NCI-H748 (cell line): ENCODE measurements around the gene MOV10.

Source experiments
- DNase-seq: peaks from one replicate; lab custom pipeline; 2025; ENCODE audit not compliant: unreplicated experiment; lab: John Stamatoyannopoulos, UW

The MOV10 gene

GRCh38 chr1:112673592-112674439, 643 bp upstream of the MOV10 start:
- peak; percentile 13 for DNase-seq

GRCh38 chr1:112674986-112675727, 698 bp downstream of the MOV10 start:
- DNase-seq, result peak; percentile 70

GRCh38 chr1:112675728-112676381, 1.4 kb downstream of the MOV10 start:
- DNase-seq, result no peak

GRCh38 chr1:112676543-112676942, 2.1 kb downstream of the MOV10 start:
- DNase-seq, result no peak

- no peak for DNase-seq
Measured at GRCh38 chr1:112677501-112677900, 3.0 kb downstream of the MOV10 start.

GRCh38 chr1:112678605-112679004, 4.1 kb downstream of the MOV10 start:
- no peak for DNase-seq

- no peak for DNase-seq
Measured at GRCh38 chr1:112685913-112686312, 11.5 kb downstream of the MOV10 start.

- DNase-seq, result no peak
Measured at GRCh38 chr1:112686417-112686816, 12.0 kb downstream of the MOV10 start.

GRCh38 chr1:112686835-112687234, 12.4 kb downstream of the MOV10 start:
- no peak for DNase-seq

GRCh38 chr1:112687361-112687760, 12.9 kb downstream of the MOV10 start:
- no peak for DNase-seq

- no peak for DNase-seq
Measured at GRCh38 chr1:112687785-112688496, 13.5 kb downstream of the MOV10 start.

- no peak for DNase-seq
Measured at GRCh38 chr1:112688781-112689193, 14.3 kb downstream of the MOV10 start.

GRCh38 chr1:112689196-112689841, 14.9 kb downstream of the MOV10 start:
- DNase-seq, result no peak

GRCh38 chr1:112689842-112690237, 15.4 kb downstream of the MOV10 start:
- no peak for DNase-seq

- no peak for DNase-seq
Measured at GRCh38 chr1:112692681-112693080, 18.2 kb downstream of the MOV10 start.

- DNase-seq, result no peak
Measured at GRCh38 chr1:112693821-112694220, 19.4 kb downstream of the MOV10 start.

- no peak for DNase-seq
Measured at GRCh38 chr1:112694363-112694929, 20.0 kb downstream of the MOV10 start.

- no peak for DNase-seq
Measured at GRCh38 chr1:112695276-112695675, 20.8 kb downstream of the MOV10 start.

GRCh38 chr1:112696578-112697314, 22.3 kb downstream of the MOV10 start:
- DNase-seq, result no peak

GRCh38 chr1:112697781-112698201, 23.3 kb downstream of the MOV10 start:
- DNase-seq, result no peak
